Measurements from ENCODE around the gene DNMT3A. TPM values are rescaled to one million over a fixed set of nuclear protein-coding genes. Genes with fewer than 3 reads are reported as not detected.
A peak's percentile ranks its signal among the peaks of the same experiment; 100 is the strongest.

DNMT3A gene
- total and polyA plus RNA-seq, 2 donors (not counting 1 experiment from before 2014, with no cell fraction given): 8.9 to 24.5 TPM

- Mint-ChIP-seq H3K4me1 (peaks cover 51% of the 10 kb centered on the region), H3K9me3 (ENCODE audit: insufficient read depth) (no peaks in the 10 kb centered on the region), H3K4me3 (no peak overlapping the region), H3K27me3 (no peaks in the 10 kb centered on the region), H3K27ac (peak overlapping the region; percentile 53)
- no peak overlapping the region for H3K27ac ChIP-seq (ENCODE audit: low read length in 2 of 2)
- ATAC-seq (ENCODE audit: low read depth) (no peak), DNase-seq (no peak)
- no peak overlapping the region for H3K4me3 ChIP-seq (ENCODE audit: control extremely low read depth in 1 of 5, extremely low read depth in 1 of 5, insufficient read depth in 1 of 5, low read depth in 2 of 5, low read length in 4 of 5)
- intact Hi-C loops (cut with micrococcal nuclease): no loop called here
- no peaks in the 10 kb centered on the region for H3K9me3 ChIP-seq (ENCODE audit: control extremely low read depth in 1 of 3, control insufficient read depth in 2 of 3, insufficient read depth in 1 of 3, low read length in 2 of 3)
- ChIA-PET POLR2A (interaction anchor here (1.4 kb wide), 1 partner anchor 11 kb away, joined by 4 read pairs; no protein-coding TSS in a partner anchor), CTCF (interaction anchor here (0.8 to 1.9 kb wide), 3 partner anchors 14 to 129 kb away, joined by 3 to 11 read pairs (median 4); no protein-coding TSS in a partner anchor)
- peak overlapping the region; percentile 41 for H2AFZ ChIP-seq (ENCODE audit: insufficient read depth, low read depth, low read length, poor library complexity, severe bottlenecking)
- TF ChIP-seq CTCF (IDR thresholded peaks at IDR 0.05): no peak
- TF ChIP-seq EZH2 (IDR thresholded peaks at IDR 0.05; ENCODE audit: borderline replicate concordance, insufficient read depth, low read depth, low read length, poor library complexity, severe bottlenecking): no peak
- H4K20me1 ChIP-seq (ENCODE audit: control insufficient read depth, insufficient read depth, low read length, poor library complexity, severe bottlenecking): no peaks in the 10 kb centered on the region
- no peak overlapping the region for H3K9ac ChIP-seq (ENCODE audit: low read length)
- peaks cover 14% of the 10 kb centered on the region for H3K79me2 ChIP-seq (ENCODE audit: control insufficient read depth, insufficient read depth, low read length)
- no peaks in the 10 kb centered on the region for H3K36me3 ChIP-seq (replicated peaks in 1 of 2; ENCODE audit: control extremely low read depth in 1 of 2, control insufficient read depth in 1 of 2, extremely low read depth in 1 of 2, insufficient read depth in 2 of 2, low read length in 1 of 2)
- peaks cover 44 to 60% of the 10 kb centered on the region in 2 donors for H3K4me1 ChIP-seq (ENCODE audit: control insufficient read depth in 2 of 2, insufficient read depth in 2 of 2, low read length in 2 of 2)
- WGBS (ENCODE audit: insufficient coverage): 52% methylated on average over 18 of the region's 19 CpGs
- no peaks in the 10 kb centered on the region for H3K27me3 ChIP-seq (replicated peaks in 1 of 4; ENCODE audit: control extremely low read depth in 1 of 4, control insufficient read depth in 3 of 4, insufficient read depth in 4 of 4, low read length in 3 of 4)
- peak overlapping the region; percentile 34 for H3K4me2 ChIP-seq (replicated peaks; ENCODE audit: low read depth, low read length, poor library complexity, severe bottlenecking)
These were observed 50.8 kb downstream of the DNMT3A start for GRCh38 chr2:25290811-25291495.

Data from B cell (primary cell).